GM12878 (cell line): ENCODE results near the gene SLC39A1. TPM values are rescaled to one million over a fixed set of nuclear protein-coding genes. Genes with fewer than 3 reads are reported as not detected.

Source experiments
- ATAC-seq: fragments of 200-7000 bp; cut with Tn5 transposase; 3 replicates; pipeline ENCODE4 v1.9.1; 2020; ENCODE audit warnings: mild to moderate bottlenecking, moderate library complexity
- BruUV-seq: library from RNA; stranded (reverse); fragments of 400-500 nt; replicated peaks from 2 replicates; lab custom pipeline; 2021; lab: Mats Ljungman, UMichigan
- CTCF ChIA-PET: fragments of 300-600 bp; sonication (Branson Sonifier 250); formaldehyde crosslinking; extraction: SDS; loops from one replicate; lab custom pipeline; 2021; ENCODE audit warnings: inconsistent platforms; lab: Yijun Ruan, JAX
- POLR2A ChIA-PET: fragments of 350-600 bp; formaldehyde crosslinking; extraction: SDS; loops from one replicate; lab custom pipeline; 2021; ENCODE audit warnings: inconsistent platforms; lab: Charles Lee
- RAD21 ChIA-PET: fragments of 300-600 bp; sonication (Branson Sonifier 250); formaldehyde crosslinking; loops from one replicate; lab custom pipeline; 2023; ENCODE audit warnings: antibody characterized with exemption; ENCODE audit not compliant: unreplicated experiment; lab: Charles Lee
- SMC1A ChIA-PET: fragments of 300-600 bp; sonication (Branson Sonifier 250); formaldehyde crosslinking; loops from one replicate; lab custom pipeline; 2023; ENCODE audit not compliant: unreplicated experiment, uncharacterized antibody; lab: Charles Lee
- DNase-seq: peaks from one replicate; pipeline ENCODE4 v3.0.0-alpha.2; 2011; ENCODE audit warnings: low read depth, low spot score
- FAIRE-seq: peaks from 3 replicates; lab custom pipeline; 2011; peaks lifted over from hg19 to GRCh38; lab: Jason Lieb, UNC
- H2AFZ ChIP-seq: 2 replicates; pipeline ENCODE4 v1.6.0; 2011; ENCODE audit warnings: low read depth, low read length, control low read depth; ENCODE audit not compliant: control insufficient read depth
- H3K27ac ChIP-seq: 2 replicates; pipeline ENCODE4 v1.5.1; 2011; ENCODE audit warnings: control low read depth; ENCODE audit not compliant: control insufficient read depth, insufficient read depth
- H3K27me3 ChIP-seq, 2 experiments: replicated peaks in 1 of 2; 2 replicates each; pipeline versions ENCODE4 v1.6.0 to v1.6.1; 2011; ENCODE audit warnings: low read length in 1 of 2; ENCODE audit not compliant: control insufficient read depth in 2 of 2, insufficient read depth in 2 of 2
- H3K36me3 ChIP-seq, 2 experiments: 2 replicates each; pipeline ENCODE4 v1.5.1; 2011; ENCODE audit warnings: low read length in 1 of 2; ENCODE audit not compliant: control insufficient read depth in 2 of 2, insufficient read depth in 2 of 2
- H3K4me1 ChIP-seq: 2 replicates; pipeline ENCODE4 v1.6.1; 2011; ENCODE audit warnings: mild to moderate bottlenecking, low read length, moderate library complexity, mixed read lengths; ENCODE audit not compliant: control insufficient read depth, insufficient read depth
- H3K4me2 ChIP-seq: 2 replicates; pipeline ENCODE4 v1.6.0; 2011; ENCODE audit warnings: control low read depth; ENCODE audit not compliant: control insufficient read depth, insufficient read depth
- H3K4me3 ChIP-seq: fragments of 200-600 bp; sonication (generic); 2 replicates; pipeline ENCODE4 v1.5.1; 2016
- H3K79me2 ChIP-seq: 2 replicates; pipeline ENCODE4 v1.6.0; 2011; ENCODE audit warnings: low read length; ENCODE audit not compliant: control insufficient read depth, insufficient read depth
- H3K9ac ChIP-seq: 2 replicates; pipeline ENCODE4 v1.8.0; 2011; ENCODE audit warnings: low read length, control low read depth, mixed read lengths; ENCODE audit not compliant: control insufficient read depth, insufficient read depth
- H3K9me3 ChIP-seq: replicated peaks from 3 replicates; pipeline ENCODE4 v1.5.1; 2011; ENCODE audit warnings: mild to moderate bottlenecking, low read length; ENCODE audit not compliant: control insufficient read depth, insufficient read depth
- H4K20me1 ChIP-seq: 2 replicates; pipeline ENCODE4 v1.6.0; 2011; ENCODE audit not compliant: control insufficient read depth, insufficient read depth
- BCL11A ChIP-seq: IDR thresholded peaks from 2 replicates; pipeline ENCODE4 v1.6.1; 2011; ENCODE audit warnings: low read depth, low read length
- BHLHE40 ChIP-seq, 2 experiments: fragments of 450-650 bp in 1 of 2; IDR thresholded peaks; 2 replicates each; pipeline ENCODE4 v1.6.1; 2011 to 2017; ENCODE audit warnings: low read depth in 2 of 2, borderline replicate concordance in 1 of 2, improper control_type of control experiment in 1 of 2, low read length in 1 of 2, mild to moderate bottlenecking in 1 of 2
- CBFB ChIP-seq: IDR thresholded peaks from 2 replicates; pipeline ENCODE4 v1.6.1; 2016; ENCODE audit warnings: antibody characterized with exemption, low read depth
- MEF2B ChIP-seq: fragments of 450-650 bp; IDR thresholded peaks from 2 replicates; pipeline ENCODE4 v1.6.1; 2018; ENCODE audit warnings: mild to moderate bottlenecking, moderate library complexity; ENCODE audit not compliant: partially characterized antibody, poor library complexity, severe bottlenecking
- POLR2AphosphoS2 ChIP-seq: IDR thresholded peaks from 2 replicates; pipeline ENCODE4 v1.6.1; 2011; ENCODE audit warnings: low read depth, mild to moderate bottlenecking, low read length, improper control_type of control experiment, moderate library complexity
- RFX5 ChIP-seq: IDR thresholded peaks from 2 replicates; pipeline ENCODE4 v1.6.1; 2011; ENCODE audit warnings: low read depth, low read length, improper control_type of control experiment
- SMARCA5 ChIP-seq: fragments of 450-650 bp; IDR thresholded peaks from 2 replicates; pipeline ENCODE4 v1.6.1; 2017; ENCODE audit warnings: mild to moderate bottlenecking
- USF1 ChIP-seq: IDR thresholded peaks from 2 replicates; pipeline ENCODE4 v1.6.1; 2011; ENCODE audit warnings: borderline replicate concordance, low read depth, mild to moderate bottlenecking, moderate library complexity, mixed read lengths, low read length; ENCODE audit not compliant: insufficient read depth; ENCODE audit errors: extremely low read length
- ZBED1 ChIP-seq: IDR thresholded peaks from 2 replicates; pipeline ENCODE4 v1.6.1; 2016; ENCODE audit warnings: borderline replicate concordance
- ZNF592 ChIP-seq: fragments of 450-650 bp; IDR thresholded peaks from 2 replicates; pipeline ENCODE4 v1.6.1; 2017; ENCODE audit warnings: mild to moderate bottlenecking, moderate library complexity
- WGBS: methylation state at CpG from one replicate; pipeline ENCODE4 v1.1.6; 2016; ENCODE audit warnings: low lambda C conversion rate; ENCODE audit not compliant: insufficient replicate concordance, insufficient coverage; ENCODE audit errors: missing lambda C conversion rate; 5-methylcytosine and 5-hydroxymethylcytosine counted together
- in situ Hi-C: fragments of 300-500 bp; cut with MboI; formaldehyde crosslinking; loops from 9 replicates; pipeline ENCODE4 v1.14.3; 2018; ENCODE audit warnings: mixed read lengths
- intact Hi-C: fragments of 100-400 bp; cut with micrococcal nuclease; formaldehyde crosslinking; loops from one replicate; pipeline ENCODE4 v1.14.2; 2022; ENCODE audit not compliant: unreplicated experiment
- polyA plus RNA-seq, 11 experiments: library from polyadenylated mRNA; depleted of rRNA in 4 of 11; unstranded in 6 of 11; stranded (reverse) in 5 of 11; fragments of >200 nt; fragmentation: Nextera tagmentation in 4 of 11; fragmentation: Illumina TruSeq in 1 of 11; extraction: Ambion mirVana in 4 of 11; extraction: Trizol in 1 of 11; gene quantifications; 1 replicate in 1 of 11; 2 replicates in 10 of 11; pipeline versions ENCODE4 v1.2.1 to v1.2.3, GENCODE V29; 2011 to 2016; ENCODE audit warnings: inconsistent platforms in 2 of 11, missing spikeins in 2 of 11, low read depth in 1 of 11
- total RNA-seq, 4 experiments: library from RNA; depleted of rRNA in 3 of 4; stranded (reverse); fragments of >200 nt in 3 of 4; fragmentation: Illumina TruSeq in 1 of 4; extraction: Trizol in 1 of 4; gene quantifications; 2 replicates each; pipeline versions ENCODE4 v1.2.1 to v1.2.3, GENCODE V29; 2013 to 2021

The SLC39A1 gene
- total and polyA plus RNA-seq, 10 of the 15 experiments (the other 5 are each of a cell fraction or from before 2014, with no cell fraction given), result 8.8 to 98.6 (median 72.4) TPM

GRCh38 chr1:153968408-153968807, 5.1 kb upstream of the SLC39A1 start:
- RAD21 ChIA-PET, result interaction anchor here (0.6 to 4.5 kb wide), 5 partner anchors 9 to 41 kb away, joined by 3 to 34 read pairs (median 5); partner anchors contain the start of genes CRTC2, DENND4B and JTB
- no TSS peak for BruUV-seq
- DNase-seq (no peak), ATAC-seq (no peak), FAIRE-seq (no peak)
- in situ Hi-C loops (no loop called here), intact Hi-C loops (loop anchor here (5.0 kb wide), 2 partner anchors 146 to 161 kb away; no protein-coding TSS in a partner anchor)
- peak overlapping the region; percentile 94 for H3K9ac ChIP-seq
- SMC1A ChIA-PET, result interaction anchor here (0.9 to 7.7 kb wide), 11 partner anchors 8 to 239 kb away, joined by 3 to 82 read pairs (median 12); partner anchors contain the start of genes CRTC2, DENND4B, GATAD2B and JTB
- peak overlapping the region; percentile 91; the same call in 1 of the 2 replicates for H3K27ac ChIP-seq
- TF ChIP-seq USF1 (no peak), SMARCA5 (no peak), RFX5 (no peak), MEF2B (no peak), POLR2AphosphoS2 (no peak), BHLHE40 (IDR thresholded peaks at IDR 0.05; ENCODE audit: borderline replicate concordance in 1 of 2, low read depth in 2 of 2, low read length in 1 of 2) (no peak), CBFB (no peak), ZBED1 (no peak), ZNF592 (no peak), BCL11A (no peak)
- H3K79me2 ChIP-seq, result peaks cover 32% of the 10 kb centered on the region
- H3K4me3 ChIP-seq, result peak overlapping the region; percentile 92
- H3K9me3 ChIP-seq, result no peaks in the 10 kb centered on the region
- 45% methylated on average over 13 of the region's 13 CpGs for WGBS
- H4K20me1 ChIP-seq, result no peaks in the 10 kb centered on the region
- POLR2A ChIA-PET, result interaction anchor here (0.8 to 10.0 kb wide), 5 partner anchors 8 to 370 kb away, joined by 3 to 132 read pairs (median 17); partner anchors contain the start of genes DENND4B, JTB and RAB13
- CTCF ChIA-PET, result interaction anchor here (0.5 to 7.1 kb wide), 9 partner anchors 9 to 367 kb away, joined by 3 to 64 read pairs (median 23); partner anchors contain the start of genes DENND4B, GATAD2B, JTB and RAB13
- H3K27me3 ChIP-seq, result no peaks in the 10 kb centered on the region
- peaks cover 0 to 4% of the 10 kb centered on the region in 2 experiments; a peak in 2 of 4 replicates for H3K36me3 ChIP-seq
- peaks cover 19% of the 10 kb centered on the region for H3K4me1 ChIP-seq
- peak overlapping the region; percentile 90 for H2AFZ ChIP-seq
- H3K4me2 ChIP-seq, result peak overlapping the region; percentile 91
